ENCODE results near the gene CDC37L1. TPM values are rescaled to one million over a fixed set of nuclear protein-coding genes. Genes with fewer than 3 reads are reported as not detected.
A peak's percentile ranks its signal among the peaks of the same experiment; 100 is the strongest.

Gene CDC37L1
- total and polyA plus RNA-seq, 9 of the 15 experiments (the other 6 are each of a cell fraction or from before 2014, with no cell fraction given) = 1.5 to 7.9 (median 6.0) TPM

DNA sequence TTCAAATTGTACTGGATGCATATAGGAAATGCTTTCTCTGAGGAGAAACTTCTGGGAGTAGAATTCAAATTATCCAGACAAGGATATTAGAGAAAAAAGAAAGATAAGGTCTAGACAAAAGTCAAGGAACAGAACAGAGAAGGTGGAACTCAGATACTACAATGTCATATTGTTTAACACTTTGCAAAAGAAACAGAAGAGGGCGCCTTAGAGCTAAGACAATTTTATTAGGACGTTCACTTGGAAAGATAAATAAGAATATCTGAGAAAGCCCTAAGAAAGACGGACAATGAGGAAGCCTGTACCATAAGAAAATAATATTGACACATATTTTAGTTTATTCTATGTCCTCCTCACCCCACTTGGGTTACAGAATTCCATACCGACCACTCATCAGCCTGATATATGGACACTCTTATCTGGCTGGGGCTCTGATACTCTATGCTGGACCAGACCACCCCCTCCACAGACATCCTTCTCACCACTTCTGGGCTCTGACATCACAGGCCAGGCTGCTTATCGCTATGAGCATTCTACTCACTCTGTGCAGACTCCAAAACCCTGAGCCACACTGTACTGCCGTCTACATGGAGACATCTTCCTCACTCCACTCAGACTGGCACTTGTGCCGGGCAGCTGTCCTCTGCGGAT is 70.8 kb downstream of the CDC37L1 start (continued):
- TF ChIP-seq, protein P1, sequence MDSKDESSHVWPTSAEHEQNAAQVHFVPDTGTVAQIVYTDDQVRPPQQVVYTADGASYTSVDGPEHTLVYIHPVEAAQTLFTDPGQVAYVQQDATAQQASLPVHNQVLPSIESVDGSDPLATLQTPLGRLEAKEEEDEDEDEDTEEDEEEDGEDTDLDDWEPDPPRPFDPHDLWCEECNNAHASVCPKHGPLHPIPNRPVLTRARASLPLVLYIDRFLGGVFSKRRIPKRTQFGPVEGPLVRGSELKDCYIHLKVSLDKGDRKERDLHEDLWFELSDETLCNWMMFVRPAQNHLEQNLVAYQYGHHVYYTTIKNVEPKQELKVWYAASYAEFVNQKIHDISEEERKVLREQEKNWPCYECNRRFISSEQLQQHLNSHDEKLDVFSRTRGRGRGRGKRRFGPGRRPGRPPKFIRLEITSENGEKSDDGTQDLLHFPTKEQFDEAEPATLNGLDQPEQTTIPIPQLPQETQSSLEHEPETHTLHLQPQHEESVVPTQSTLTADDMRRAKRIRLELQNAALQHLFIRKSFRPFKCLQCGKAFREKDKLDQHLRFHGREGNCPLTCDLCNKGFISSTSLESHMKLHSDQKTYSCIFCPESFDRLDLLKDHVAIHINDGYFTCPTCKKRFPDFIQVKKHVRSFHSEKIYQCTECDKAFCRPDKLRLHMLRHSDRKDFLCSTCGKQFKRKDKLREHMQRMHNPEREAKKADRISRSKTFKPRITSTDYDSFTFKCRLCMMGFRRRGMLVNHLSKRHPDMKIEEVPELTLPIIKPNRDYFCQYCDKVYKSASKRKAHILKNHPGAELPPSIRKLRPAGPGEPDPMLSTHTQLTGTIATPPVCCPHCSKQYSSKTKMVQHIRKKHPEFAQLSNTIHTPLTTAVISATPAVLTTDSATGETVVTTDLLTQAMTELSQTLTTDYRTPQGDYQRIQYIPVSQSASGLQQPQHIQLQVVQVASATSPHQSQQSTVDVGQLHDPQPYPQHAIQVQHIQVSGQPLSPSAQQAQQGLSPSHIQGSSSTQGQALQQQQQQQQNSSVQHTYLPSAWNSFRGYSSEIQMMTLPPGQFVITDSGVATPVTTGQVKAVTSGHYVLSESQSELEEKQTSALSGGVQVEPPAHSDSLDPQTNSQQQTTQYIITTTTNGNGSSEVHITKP (IDR thresholded peaks at IDR 0.05; ENCODE audit: partially characterized antibody) = peak; percentile 48
- TF ChIP-seq GABPB2 (CRISPR knock-in tag; conservative IDR thresholded peaks at IDR 0.05) (no peak), KDM5B (IDR thresholded peaks at IDR 0.05; ENCODE audit: insufficient replicate concordance, low read depth, low read length) (no peak), RAD21 (CRISPR knock-in tag; conservative IDR thresholded peaks at IDR 0.05 in 1 of 2, IDR thresholded peaks at IDR 0.05 in 1 of 2) (peak; percentile 26 to 74; a peak in 2 of 4 replicates), ETV6 (IDR thresholded peaks at IDR 0.05; ENCODE audit: borderline replicate concordance in 1 of 2, low read depth in 2 of 2, low read length in 1 of 2) (no peak), ETV6 (CRISPR knock-in tag; IDR thresholded peaks at IDR 0.05; ENCODE audit: borderline replicate concordance) (no peak)
- TF ChIP-seq, protein P2, sequence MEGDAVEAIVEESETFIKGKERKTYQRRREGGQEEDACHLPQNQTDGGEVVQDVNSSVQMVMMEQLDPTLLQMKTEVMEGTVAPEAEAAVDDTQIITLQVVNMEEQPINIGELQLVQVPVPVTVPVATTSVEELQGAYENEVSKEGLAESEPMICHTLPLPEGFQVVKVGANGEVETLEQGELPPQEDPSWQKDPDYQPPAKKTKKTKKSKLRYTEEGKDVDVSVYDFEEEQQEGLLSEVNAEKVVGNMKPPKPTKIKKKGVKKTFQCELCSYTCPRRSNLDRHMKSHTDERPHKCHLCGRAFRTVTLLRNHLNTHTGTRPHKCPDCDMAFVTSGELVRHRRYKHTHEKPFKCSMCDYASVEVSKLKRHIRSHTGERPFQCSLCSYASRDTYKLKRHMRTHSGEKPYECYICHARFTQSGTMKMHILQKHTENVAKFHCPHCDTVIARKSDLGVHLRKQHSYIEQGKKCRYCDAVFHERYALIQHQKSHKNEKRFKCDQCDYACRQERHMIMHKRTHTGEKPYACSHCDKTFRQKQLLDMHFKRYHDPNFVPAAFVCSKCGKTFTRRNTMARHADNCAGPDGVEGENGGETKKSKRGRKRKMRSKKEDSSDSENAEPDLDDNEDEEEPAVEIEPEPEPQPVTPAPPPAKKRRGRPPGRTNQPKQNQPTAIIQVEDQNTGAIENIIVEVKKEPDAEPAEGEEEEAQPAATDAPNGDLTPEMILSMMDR (IDR thresholded peaks at IDR 0.05 in 2 of 3, conservative IDR thresholded peaks at IDR 0.05 in 1 of 3; ENCODE audit: insufficient read depth in 2 of 3, low read depth in 1 of 3, low read length in 3 of 3) = peak; percentile 36 to 62 (median 46); a peak in 4 of 6 replicates
- TF ChIP-seq, protein P3, sequence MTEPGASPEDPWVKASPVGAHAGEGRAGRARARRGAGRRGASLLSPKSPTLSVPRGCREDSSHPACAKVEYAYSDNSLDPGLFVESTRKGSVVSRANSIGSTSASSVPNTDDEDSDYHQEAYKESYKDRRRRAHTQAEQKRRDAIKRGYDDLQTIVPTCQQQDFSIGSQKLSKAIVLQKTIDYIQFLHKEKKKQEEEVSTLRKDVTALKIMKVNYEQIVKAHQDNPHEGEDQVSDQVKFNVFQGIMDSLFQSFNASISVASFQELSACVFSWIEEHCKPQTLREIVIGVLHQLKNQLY (CRISPR knock-in tag; conservative IDR thresholded peaks at IDR 0.05) = no peak
